ENCODE data around the gene ASIC2.

- no peak for TF ChIP-seq EZH2phosphoT487 (conservative IDR thresholded peaks at IDR 0.05; ENCODE audit: low read length)
- TF ChIP-seq, protein P1, sequence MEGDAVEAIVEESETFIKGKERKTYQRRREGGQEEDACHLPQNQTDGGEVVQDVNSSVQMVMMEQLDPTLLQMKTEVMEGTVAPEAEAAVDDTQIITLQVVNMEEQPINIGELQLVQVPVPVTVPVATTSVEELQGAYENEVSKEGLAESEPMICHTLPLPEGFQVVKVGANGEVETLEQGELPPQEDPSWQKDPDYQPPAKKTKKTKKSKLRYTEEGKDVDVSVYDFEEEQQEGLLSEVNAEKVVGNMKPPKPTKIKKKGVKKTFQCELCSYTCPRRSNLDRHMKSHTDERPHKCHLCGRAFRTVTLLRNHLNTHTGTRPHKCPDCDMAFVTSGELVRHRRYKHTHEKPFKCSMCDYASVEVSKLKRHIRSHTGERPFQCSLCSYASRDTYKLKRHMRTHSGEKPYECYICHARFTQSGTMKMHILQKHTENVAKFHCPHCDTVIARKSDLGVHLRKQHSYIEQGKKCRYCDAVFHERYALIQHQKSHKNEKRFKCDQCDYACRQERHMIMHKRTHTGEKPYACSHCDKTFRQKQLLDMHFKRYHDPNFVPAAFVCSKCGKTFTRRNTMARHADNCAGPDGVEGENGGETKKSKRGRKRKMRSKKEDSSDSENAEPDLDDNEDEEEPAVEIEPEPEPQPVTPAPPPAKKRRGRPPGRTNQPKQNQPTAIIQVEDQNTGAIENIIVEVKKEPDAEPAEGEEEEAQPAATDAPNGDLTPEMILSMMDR (IDR thresholded peaks at IDR 0.05; ENCODE audit: insufficient read depth, low read length, poor library complexity, severe bottlenecking), result no peak
These were observed 20.7 kb downstream of the ASIC2 start for GRCh38 chr17:33272438-33272837.

Data from SU-DHL-6 (cell line).